ENCODE data around the gene CX3CL1. TPM values are rescaled to one million over a fixed set of nuclear protein-coding genes. Genes with fewer than 3 reads are reported as not detected.

Gene CX3CL1
- total and polyA plus RNA-seq, 2 of the 4 experiments (the other 2 are of a cell fraction): 0.18 to 0.77 TPM

DNA sequence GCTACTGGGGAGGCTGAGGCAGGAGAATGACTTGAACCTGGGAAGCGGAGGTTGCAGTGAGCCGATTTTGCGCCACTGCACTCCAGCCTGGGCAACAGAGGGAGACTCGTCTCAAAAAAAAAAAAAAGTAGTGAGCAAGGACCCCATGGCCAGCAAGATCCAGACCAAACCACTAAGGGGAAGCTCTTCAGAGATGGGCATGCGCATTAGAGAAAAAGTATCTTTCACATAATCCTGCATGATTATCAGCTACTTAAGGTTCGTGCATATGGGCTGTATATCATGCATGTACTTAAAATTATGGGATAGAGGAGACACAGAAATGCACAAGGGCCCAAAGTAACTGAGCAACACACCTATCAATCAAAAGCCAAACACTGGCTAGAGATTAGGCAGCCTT lies 24.4 kb upstream of the CX3CL1 start:
- Histone ChIP-seq H2BK120ac (ENCODE audit: low read depth, low read length) (no peak overlapping the region), H2AK9ac (replicated peaks; ENCODE audit: low read depth, low read length, poor library complexity) (no peak overlapping the region), H3K23ac (ENCODE audit: low read depth, low read length) (no peak overlapping the region), H4K5ac (ENCODE audit: low read depth, low read length) (no peak overlapping the region), H2BK20ac (ENCODE audit: low read depth, low read length) (no peak overlapping the region), H4K91ac (ENCODE audit: insufficient read depth, low read depth, low read length) (no peak overlapping the region), H3K9ac (ENCODE audit: low read depth, low read length) (no peak overlapping the region), H3K14ac (replicated peaks; ENCODE audit: low read depth, low read length) (no peak overlapping the region), H3K36me3 (ENCODE audit: control insufficient read depth, insufficient read depth, low read length) (no peaks in the 10 kb centered on the region), H2BK5ac (ENCODE audit: low read depth, low read length, poor library complexity, severe bottlenecking) (no peak overlapping the region), H3K56ac (ENCODE audit: extremely low read depth, insufficient read depth, low read length) (no peak overlapping the region), H3K4me3 (ENCODE audit: insufficient read depth, low read depth, low read length) (no peak overlapping the region), H2BK15ac (ENCODE audit: low read depth, low read length) (no peak overlapping the region), H4K20me1 (ENCODE audit: insufficient read depth, low read length) (no peaks in the 10 kb centered on the region; the same call in 1 of the 2 replicates), H4K8ac (ENCODE audit: low read depth in 2 of 2, low read length in 2 of 2) (no peak overlapping the region), H3K18ac (ENCODE audit: low read depth, low read length) (no peak overlapping the region), H3K4me2 (ENCODE audit: low read depth, low read length) (no peak overlapping the region), H3K9me1 (ENCODE audit: insufficient read depth, low read length) (no peaks in the 10 kb centered on the region), H3K79me1 (ENCODE audit: low read depth in 1 of 2, low read length in 2 of 2) (no peaks in the 10 kb centered on the region), H3K27me3 (ENCODE audit: control insufficient read depth, insufficient read depth, low read length) (peaks cover 53% of the 10 kb centered on the region), H3K4ac (ENCODE audit: low read depth, low read length) (no peak overlapping the region), H2AFZ (replicated peaks; ENCODE audit: low read length, poor library complexity) (no peak overlapping the region), H3K4me1 (ENCODE audit: control insufficient read depth, insufficient read depth, low read length) (no peaks in the 10 kb centered on the region), H3K27ac (ENCODE audit: insufficient read depth, low read length) (no peak overlapping the region), H3K9me3 (ENCODE audit: control insufficient read depth, insufficient read depth, low read length) (peaks cover 4% of the 10 kb centered on the region; the same call in 1 of the 2 replicates), H2AK5ac (ENCODE audit: low read depth, low read length) (no peak overlapping the region)
- intact Hi-C loops (cut with micrococcal nuclease): no loop called here
- POLR2A ChIA-PET (ENCODE audit: unreplicated experiment): no interaction called here
- TF ChIP-seq BHLHE40 (IDR thresholded peaks at IDR 0.05; ENCODE audit: low read depth, low read length) (no peak), CHD1 (IDR thresholded peaks at IDR 0.05; ENCODE audit: low read depth, low read length) (no peak), NFE2L2 (IDR thresholded peaks at IDR 0.05; ENCODE audit: low read depth, low read length) (no peak), SMC3 (IDR thresholded peaks at IDR 0.05; ENCODE audit: low read depth, low read length) (no peak), MXI1 (IDR thresholded peaks at IDR 0.05; ENCODE audit: borderline replicate concordance, low read depth, low read length) (no peak), RFX5 (IDR thresholded peaks at IDR 0.05; ENCODE audit: low read depth, low read length) (no peak), CEBPB (IDR thresholded peaks at IDR 0.05; ENCODE audit: low read depth, low read length) (no peak), ELK1 (IDR thresholded peaks at IDR 0.05; ENCODE audit: borderline replicate concordance, low read depth, low read length) (no peak), FOS (IDR thresholded peaks at IDR 0.05; ENCODE audit: low read depth, low read length) (no peak), POLR2A (IDR thresholded peaks at IDR 0.05; ENCODE audit: low read depth, low read length) (no peak), RCOR1 (IDR thresholded peaks at IDR 0.05; ENCODE audit: insufficient replicate concordance, low read length) (no peak), MAZ (IDR thresholded peaks at IDR 0.05; ENCODE audit: borderline replicate concordance, low read depth, low read length) (no peak), MAFK (IDR thresholded peaks at IDR 0.05; ENCODE audit: low read depth, low read length) (no peak), RAD21 (IDR thresholded peaks at IDR 0.05; ENCODE audit: low read length) (no peak)
- dilution Hi-C loops (cut with HindIII; ENCODE audit: low sequenced_read_pairs, unreplicated experiment): no loop called here
- no peak for DNase-seq
- ATAC-seq (ENCODE audit: low read depth): no peak
- BruUV-seq (replicated peaks): no TSS peak
- CTCF ChIA-PET: interaction anchor here (0.6 to 0.7 kb wide), 2 partner anchors 16 to 50 kb away, joined by 5 to 13 read pairs; no protein-coding TSS in a partner anchor
- 100% methylated on average over 1 of the region's 6 CpGs; no CpG with 5 or more reads in 1 of the 2 experiments for WGBS, 2 experiments (ENCODE audit: extremely low coverage in 2 of 2, insufficient read length in 1 of 2)
- in situ Hi-C loops (cut with MboI; ENCODE audit: low sequenced_read_pairs): no loop called here
